Duodenal mucosa (tissue), 2 donors: ENCODE data around the gene ID1.
A peak's percentile ranks its signal among the peaks of the same experiment; 100 is the strongest.
"Not testable (repeated sequence)": the region's sequence is repeated elsewhere in the genome, so short reads cannot be mapped to it uniquely, and the experiment has no call there.

Experiments
- H3K27ac ChIP-seq: one replicate; pipeline ENCODE4 v1.7.0; 2013; ENCODE audit warnings: low read depth, low read length
- H3K27me3 ChIP-seq, 2 donors: one replicate each; pipeline ENCODE4 v1.7.0; 2013; ENCODE audit warnings: low read length in 2 of 2, control low read depth in 1 of 2; ENCODE audit not compliant: insufficient read depth in 2 of 2, control insufficient read depth in 1 of 2
- H3K36me3 ChIP-seq, 2 donors: one replicate each; pipeline ENCODE4 v1.7.0; 2013; ENCODE audit warnings: low read length in 2 of 2, control low read depth in 1 of 2; ENCODE audit not compliant: insufficient read depth in 2 of 2, control insufficient read depth in 1 of 2
- H3K4me1 ChIP-seq, 2 donors: one replicate each; pipeline ENCODE4 v1.7.0; 2013; ENCODE audit warnings: low read length in 2 of 2, control low read depth in 1 of 2; ENCODE audit not compliant: insufficient read depth in 2 of 2, control insufficient read depth in 1 of 2
- H3K4me3 ChIP-seq, 2 donors: one replicate each; pipeline ENCODE4 v1.7.0; 2013; ENCODE audit warnings: low read length in 2 of 2, low read depth in 1 of 2
- H3K9ac ChIP-seq, 2 donors: one replicate each; pipeline ENCODE4 v1.7.0; 2013; ENCODE audit warnings: low read length in 2 of 2, low read depth in 1 of 2
- H3K9me3 ChIP-seq, 2 donors: one replicate each; pipeline ENCODE4 v1.7.0; 2013; ENCODE audit warnings: low read length in 2 of 2, control low read depth in 1 of 2; ENCODE audit not compliant: control insufficient read depth in 1 of 2

ID1 gene

DNA sequence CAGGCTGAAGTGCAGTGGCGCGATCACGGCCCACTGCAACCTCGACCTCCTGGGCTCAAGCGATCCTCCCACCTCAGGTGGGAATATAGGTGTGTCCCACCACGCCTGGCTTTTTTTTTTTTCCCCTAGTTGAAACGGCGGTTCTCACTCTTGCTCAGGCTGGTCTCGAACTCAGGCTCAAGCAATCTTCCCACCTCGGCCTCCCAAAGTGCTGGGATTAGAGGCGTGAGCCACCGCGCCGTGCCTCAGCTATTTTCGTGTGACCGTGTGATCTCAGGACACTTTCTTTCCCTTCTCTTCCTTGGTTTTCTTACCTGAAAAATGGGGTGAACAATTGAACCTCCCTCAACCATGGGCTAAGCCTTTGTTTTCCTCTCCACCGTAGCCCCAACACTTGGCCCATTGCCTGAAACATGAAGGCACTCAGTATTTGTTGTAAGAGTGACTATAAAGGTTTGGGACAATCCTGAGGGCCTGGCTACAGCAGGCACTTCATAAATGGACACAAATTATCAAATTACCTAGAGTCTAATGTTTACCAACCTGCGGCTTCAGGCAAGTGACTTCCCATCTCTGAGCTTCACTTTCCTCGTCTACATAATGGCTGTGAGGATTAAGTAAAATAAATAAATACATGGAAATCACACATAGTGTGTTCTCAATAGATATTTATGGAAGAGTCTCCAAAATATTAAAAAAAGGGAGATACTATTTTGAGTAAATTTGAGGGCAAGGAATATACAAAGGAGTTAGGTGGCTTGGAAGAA is 31.4 kb upstream of the ID1 start:
- Histone ChIP-seq H3K9me3 (no peaks in the 10 kb centered on the region), H3K27ac (peak overlapping the region; percentile 92), H3K4me1 (peaks cover 27 to 32% of the 10 kb centered on the region in 2 donors), H3K4me3 (peak overlapping the region; percentile 71 to 80), H3K36me3 (peaks cover 3 to 6% of the 10 kb centered on the region in 2 donors), H3K9ac (peak overlapping the region; percentile 72 to 90), H3K27me3 (no peaks in the 10 kb centered on the region)

DNA sequence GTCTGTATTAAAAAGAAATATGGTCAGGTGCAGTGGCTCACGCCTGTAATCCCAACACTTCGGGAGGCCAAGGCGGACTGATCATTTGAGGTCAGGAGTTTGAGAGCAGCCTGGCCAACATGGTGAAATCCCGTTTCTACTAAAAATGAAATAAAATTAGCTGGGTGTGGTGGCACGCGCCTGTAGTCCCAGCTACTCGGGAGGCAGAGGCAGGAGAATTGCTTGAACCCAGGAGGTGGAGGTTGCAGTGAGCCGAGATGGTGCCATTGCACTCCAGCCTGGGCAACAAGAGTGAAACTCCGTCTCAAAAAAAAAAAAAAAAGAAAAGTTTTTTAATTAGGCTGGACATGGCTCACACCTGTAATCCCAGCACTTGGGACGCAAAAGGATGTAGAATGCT is 30.1 kb upstream of the ID1 start:
- not testable (repeated sequence) for H3K9me3 ChIP-seq, H3K27ac ChIP-seq, H3K27me3 ChIP-seq, H3K9ac ChIP-seq, H3K36me3 ChIP-seq, H3K4me3 ChIP-seq
- H3K4me1 ChIP-seq = peaks cover 21 to 22% of the 10 kb centered on the region in 2 donors

DNA sequence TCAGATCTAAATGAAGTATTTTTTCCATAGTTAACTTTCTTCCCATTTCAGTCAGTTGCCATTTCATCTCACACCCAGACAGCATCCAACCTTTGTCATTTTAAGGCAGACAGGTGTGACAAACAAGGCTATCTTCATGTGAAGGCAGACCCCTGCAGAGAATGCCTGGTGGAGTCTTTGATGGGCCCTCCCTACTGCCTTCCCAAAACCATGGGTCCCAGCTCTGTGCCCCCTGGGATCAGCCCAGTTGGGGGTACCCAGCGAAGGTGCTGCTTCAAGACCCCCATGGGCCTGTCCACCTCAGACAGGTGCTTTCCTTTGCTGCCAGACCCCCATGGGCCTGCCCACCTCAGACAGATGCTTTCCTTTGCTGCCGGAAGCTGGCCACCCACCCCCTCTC is 28.3 kb upstream of the ID1 start:
- H3K4me3 ChIP-seq = no peak overlapping the region
- no peaks in the 10 kb centered on the region for H3K9me3 ChIP-seq
- no peak overlapping the region for H3K27ac ChIP-seq
- H3K27me3 ChIP-seq = no peaks in the 10 kb centered on the region
- peaks cover 17 to 19% of the 10 kb centered on the region in 2 donors for H3K4me1 ChIP-seq
- H3K9ac ChIP-seq = no peak overlapping the region
- H3K36me3 ChIP-seq = no peaks in the 10 kb centered on the region

DNA sequence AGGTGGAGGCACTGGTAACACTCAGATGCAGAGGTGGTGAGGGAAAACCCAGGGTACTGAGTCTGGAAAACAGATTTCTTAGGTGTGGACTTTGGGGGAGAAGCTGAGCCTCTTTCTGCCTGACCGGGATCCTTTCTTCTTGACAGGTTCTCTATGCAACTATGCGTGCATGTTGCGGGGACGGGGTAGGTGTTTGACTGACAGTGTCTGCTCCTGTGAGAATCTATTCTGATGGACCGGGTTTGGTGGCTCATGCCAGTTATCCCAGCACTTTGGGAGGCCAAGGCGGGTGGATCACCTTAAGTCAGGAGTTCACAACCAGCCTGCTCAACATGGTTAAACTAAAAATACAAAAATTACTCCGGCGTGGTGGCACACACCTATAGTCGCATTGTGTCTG is 27.9 kb upstream of the ID1 start:
- Histone ChIP-seq H3K4me1 (peaks cover 14 to 16% of the 10 kb centered on the region in 2 donors), H3K36me3 (no peaks in the 10 kb centered on the region), H3K27me3 (no peaks in the 10 kb centered on the region), H3K9me3 (no peaks in the 10 kb centered on the region), H3K9ac (no peak overlapping the region), H3K4me3 (no peak overlapping the region), H3K27ac (no peak overlapping the region)

DNA sequence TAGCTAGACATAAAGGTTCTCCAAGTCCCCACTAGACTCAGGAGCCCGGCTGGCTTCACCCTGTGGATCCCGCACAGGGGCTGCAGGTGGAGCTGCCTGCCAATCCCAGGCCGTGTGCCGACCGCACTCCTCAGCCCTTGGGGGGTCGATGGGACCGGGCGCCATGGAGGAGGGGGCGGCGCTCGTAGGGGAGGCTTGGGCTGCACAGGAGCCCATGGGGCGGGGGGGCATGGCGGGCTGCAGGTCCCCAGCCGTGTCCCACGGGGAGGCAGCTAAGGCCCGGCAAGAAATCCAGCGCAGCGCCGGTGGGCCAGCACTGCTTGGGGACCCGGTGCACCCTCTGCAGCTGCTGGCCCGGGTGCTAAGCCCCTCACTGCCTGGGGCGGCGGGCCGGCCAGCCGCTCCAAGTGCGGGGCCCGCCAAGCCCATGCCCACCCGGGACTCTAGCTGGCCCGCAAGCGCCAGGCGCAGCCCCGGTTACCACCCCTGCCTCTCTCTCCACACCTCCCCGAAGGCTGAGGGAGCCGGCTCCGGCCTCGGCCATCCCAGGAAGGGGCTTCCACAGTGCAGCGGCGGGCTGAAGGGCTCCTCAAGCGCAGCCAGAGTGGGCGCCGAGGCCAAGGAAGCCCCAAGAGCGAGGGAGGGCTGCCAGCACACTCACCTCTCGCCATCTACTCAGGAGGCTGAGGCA is 26.5 kb upstream of the ID1 start:
- H3K27me3 ChIP-seq = no peaks in the 10 kb centered on the region
- peaks cover 5 to 7% of the 10 kb centered on the region in 2 donors for H3K4me1 ChIP-seq
- H3K36me3 ChIP-seq = no peaks in the 10 kb centered on the region
- no peak overlapping the region for H3K9ac ChIP-seq
- no peak overlapping the region for H3K4me3 ChIP-seq
- H3K9me3 ChIP-seq = no peaks in the 10 kb centered on the region
- no peak overlapping the region for H3K27ac ChIP-seq

DNA sequence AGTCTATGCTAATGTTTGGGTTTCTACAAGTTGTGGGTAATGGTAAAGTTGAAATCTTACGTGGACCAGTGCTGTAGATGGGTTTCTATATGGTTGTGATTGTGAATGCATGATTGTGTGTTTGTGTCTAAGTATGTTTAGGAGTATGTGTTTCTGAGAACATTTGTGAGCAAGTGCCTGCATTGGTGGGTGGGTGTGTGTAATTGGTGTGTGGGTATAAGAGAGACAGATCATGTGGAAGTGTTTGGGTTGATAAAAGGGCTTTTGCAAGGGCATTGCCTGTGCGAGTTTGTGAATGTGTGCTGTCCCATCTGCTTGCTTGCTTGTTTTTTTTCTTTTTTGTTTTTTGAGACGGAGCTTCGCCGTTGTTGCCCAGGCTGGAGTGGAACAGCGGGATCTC is 25.8 kb upstream of the ID1 start:
- no peak overlapping the region for H3K4me3 ChIP-seq
- H3K36me3 ChIP-seq = no peaks in the 10 kb centered on the region
- no peak overlapping the region for H3K27ac ChIP-seq
- H3K27me3 ChIP-seq = no peaks in the 10 kb centered on the region
- no peaks in the 10 kb centered on the region for H3K9me3 ChIP-seq
- no peak overlapping the region for H3K9ac ChIP-seq
- peaks cover 0 to under 1% of the 10 kb centered on the region in 2 donors for H3K4me1 ChIP-seq

DNA sequence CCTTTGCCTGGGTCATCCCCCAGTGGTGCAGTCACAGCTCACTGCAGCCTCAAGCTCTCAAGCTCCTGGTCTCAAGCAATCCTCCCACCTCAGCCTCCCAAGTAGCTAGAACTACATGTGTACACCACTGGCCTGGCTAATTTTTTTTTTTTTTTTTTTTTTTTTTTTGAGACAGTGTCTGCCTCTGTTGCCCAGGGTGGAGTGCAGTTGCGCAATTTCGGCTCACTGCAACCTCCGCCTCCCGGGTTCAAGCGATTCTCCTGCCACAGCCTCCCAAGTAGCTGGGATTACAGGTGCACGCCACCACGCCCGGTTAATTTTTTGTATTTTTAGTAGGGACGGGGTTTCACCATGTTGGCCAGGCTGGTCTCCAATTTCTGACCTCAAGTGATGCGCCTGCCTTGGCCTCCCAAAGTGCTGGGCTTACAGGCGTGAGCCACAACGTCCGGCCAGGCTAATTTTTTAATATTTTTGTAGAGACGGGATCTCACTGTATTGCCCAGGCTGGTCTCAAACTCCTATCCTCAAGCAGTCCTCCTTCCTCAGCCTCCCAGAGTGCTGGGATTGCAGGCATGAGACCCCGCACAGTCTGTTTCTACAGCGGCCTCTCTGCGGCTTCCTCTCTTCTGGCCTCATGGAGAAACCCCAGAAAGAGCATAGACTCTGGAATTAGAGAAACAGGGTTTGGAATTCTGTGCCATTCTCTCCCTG is 25.0 kb upstream of the ID1 start:
- H3K27me3 ChIP-seq, H3K4me3 ChIP-seq, H3K9ac ChIP-seq, H3K27ac ChIP-seq, H3K4me1 ChIP-seq, H3K9me3 ChIP-seq, H3K36me3 ChIP-seq: not testable (repeated sequence)

DNA sequence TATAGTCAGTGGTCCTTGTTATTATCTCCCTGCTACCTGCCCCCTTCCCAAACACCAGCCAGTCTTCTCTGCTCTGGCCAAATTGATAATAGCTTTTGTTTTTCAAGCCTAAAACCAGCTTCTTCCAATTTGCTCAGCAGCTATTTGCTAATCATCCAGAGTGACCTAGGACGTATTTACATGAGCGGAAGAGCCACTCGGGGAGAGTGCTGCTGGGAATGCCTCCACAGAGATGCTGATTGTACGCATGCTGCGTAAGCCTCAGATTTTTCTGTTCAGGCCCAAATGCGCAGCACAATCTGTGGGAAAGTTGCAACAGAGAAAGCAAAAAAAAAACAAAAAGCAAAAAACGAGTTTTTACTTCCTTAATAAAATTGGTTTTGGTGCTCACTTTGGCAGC is 24.4 kb upstream of the ID1 start:
- no peaks in the 10 kb centered on the region for H3K9me3 ChIP-seq
- H3K27ac ChIP-seq = no peak overlapping the region
- no peaks in the 10 kb centered on the region for H3K36me3 ChIP-seq
- H3K4me3 ChIP-seq = no peak overlapping the region
- H3K27me3 ChIP-seq = no peaks in the 10 kb centered on the region
- H3K9ac ChIP-seq = no peak overlapping the region
- H3K4me1 ChIP-seq = no peaks in the 10 kb centered on the region

DNA sequence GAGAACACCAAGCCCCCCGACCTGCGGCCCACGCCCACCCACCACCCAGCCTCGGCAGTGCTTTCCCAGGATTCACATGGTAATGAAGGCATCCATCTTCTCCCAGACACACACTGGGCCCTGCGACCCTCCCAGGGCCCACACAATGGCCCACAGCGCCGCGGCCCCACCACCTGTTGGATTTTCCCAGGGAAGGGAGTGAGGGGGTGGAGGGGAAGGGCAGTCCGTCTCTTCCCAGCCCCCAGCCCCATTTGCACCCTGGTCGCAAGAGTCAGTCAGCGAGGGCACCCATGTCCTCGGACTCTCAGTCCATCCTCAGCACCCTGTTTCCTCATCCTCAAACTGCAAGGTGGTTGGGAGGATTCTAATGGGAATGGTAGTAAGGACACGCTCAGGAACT is 23.7 kb upstream of the ID1 start:
- Histone ChIP-seq H3K4me3 (no peak overlapping the region), H3K27me3 (no peaks in the 10 kb centered on the region), H3K4me1 (no peaks in the 10 kb centered on the region), H3K27ac (no peak overlapping the region), H3K9me3 (no peaks in the 10 kb centered on the region), H3K9ac (no peak overlapping the region), H3K36me3 (no peaks in the 10 kb centered on the region)
